ENCODE results near the gene H3-3A. TPM values are rescaled to one million over a fixed set of nuclear protein-coding genes. Genes with fewer than 3 reads are reported as not detected.

H3-3A gene
- total RNA-seq, 1 experiment from 2014 or later = 1,129 TPM

DNA sequence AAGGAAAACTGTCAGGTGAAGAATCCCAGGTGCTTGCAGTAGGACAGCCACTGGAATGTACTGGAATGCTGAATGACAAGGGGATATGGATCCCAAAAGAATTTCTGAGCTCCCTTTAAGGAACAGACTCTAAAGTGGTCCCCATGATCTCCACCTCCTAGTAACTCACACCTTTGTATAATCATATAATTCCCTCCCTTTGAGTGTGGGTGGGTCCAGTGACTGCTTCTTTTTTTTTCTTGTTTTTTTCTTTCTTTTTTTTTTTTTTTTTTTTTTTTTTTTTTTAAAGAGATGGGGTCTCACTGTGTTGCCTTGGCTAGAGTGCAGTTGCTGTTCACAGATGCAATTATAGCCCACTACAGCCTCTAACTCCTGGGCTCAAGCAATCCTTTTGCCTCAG, 28.5 kb upstream of the H3-3A start:
- no peaks in the 10 kb centered on the region for H3K27me3 ChIP-seq (ENCODE audit: insufficient read depth, low read length)
- H3K9ac ChIP-seq (ENCODE audit: extremely low read depth, insufficient read length, low read length) = no peak overlapping the region
- H3K36me3 Mint-ChIP-seq (ENCODE audit: insufficient read depth in 1 of 3, low read depth in 3 of 3) = no peaks in the 10 kb centered on the region
- no peak overlapping the region for H3T11ph ChIP-seq (ENCODE audit: low read length)
- no peaks in the 10 kb centered on the region for H3K23me2 ChIP-seq (ENCODE audit: insufficient read length, low read depth, low read length, poor library complexity, severe bottlenecking)
- no peak overlapping the region for H2BK15ac ChIP-seq (ENCODE audit: low read depth, low read length)
- no peak overlapping the region for H3K14ac ChIP-seq (ENCODE audit: insufficient read depth, low read length)
- H2AK5ac ChIP-seq (ENCODE audit: insufficient read length, low read length) = no peak overlapping the region
- H3K27ac ChIP-seq (ENCODE audit: insufficient read length, low read depth, low read length) = no peak overlapping the region
- no peak overlapping the region for H4K5ac ChIP-seq (ENCODE audit: insufficient read length, low read depth, low read length)
- no peaks in the 10 kb centered on the region for H3K9me3 Mint-ChIP-seq
- H3K27ac Mint-ChIP-seq = no peak overlapping the region
- no peaks in the 10 kb centered on the region for H3K4me1 ChIP-seq (ENCODE audit: insufficient read depth, low read length)
- no peak overlapping the region for H3K4ac ChIP-seq (ENCODE audit: low read depth, low read length)
- no peak overlapping the region for H3K4me2 ChIP-seq (ENCODE audit: insufficient read depth, insufficient read length, low read length)
- H3K9me3 ChIP-seq (ENCODE audit: control insufficient read depth, low read depth, low read length) = no peaks in the 10 kb centered on the region
- H3K79me2 ChIP-seq (ENCODE audit: insufficient read depth, low read length) = no peaks in the 10 kb centered on the region
- H3K18ac ChIP-seq (ENCODE audit: insufficient read length, low read depth, low read length) = no peak overlapping the region
- no peak overlapping the region for H2AFZ ChIP-seq (ENCODE audit: low read length)
- no peaks in the 10 kb centered on the region for H3K79me1 ChIP-seq (ENCODE audit: insufficient read depth, low read depth, low read length, poor library complexity, severe bottlenecking)
- H3K4me1 Mint-ChIP-seq = no peaks in the 10 kb centered on the region; a peak in 1 of 4 replicates
- no peak overlapping the region for H3K56ac ChIP-seq (ENCODE audit: insufficient read length, low read depth, low read length)
- H3K23ac ChIP-seq (ENCODE audit: insufficient read length, low read depth, low read length) = no peak overlapping the region
- no peak overlapping the region for H2BK120ac ChIP-seq (ENCODE audit: low read depth, low read length, poor library complexity, severe bottlenecking)
- TF ChIP-seq, protein P1, sequence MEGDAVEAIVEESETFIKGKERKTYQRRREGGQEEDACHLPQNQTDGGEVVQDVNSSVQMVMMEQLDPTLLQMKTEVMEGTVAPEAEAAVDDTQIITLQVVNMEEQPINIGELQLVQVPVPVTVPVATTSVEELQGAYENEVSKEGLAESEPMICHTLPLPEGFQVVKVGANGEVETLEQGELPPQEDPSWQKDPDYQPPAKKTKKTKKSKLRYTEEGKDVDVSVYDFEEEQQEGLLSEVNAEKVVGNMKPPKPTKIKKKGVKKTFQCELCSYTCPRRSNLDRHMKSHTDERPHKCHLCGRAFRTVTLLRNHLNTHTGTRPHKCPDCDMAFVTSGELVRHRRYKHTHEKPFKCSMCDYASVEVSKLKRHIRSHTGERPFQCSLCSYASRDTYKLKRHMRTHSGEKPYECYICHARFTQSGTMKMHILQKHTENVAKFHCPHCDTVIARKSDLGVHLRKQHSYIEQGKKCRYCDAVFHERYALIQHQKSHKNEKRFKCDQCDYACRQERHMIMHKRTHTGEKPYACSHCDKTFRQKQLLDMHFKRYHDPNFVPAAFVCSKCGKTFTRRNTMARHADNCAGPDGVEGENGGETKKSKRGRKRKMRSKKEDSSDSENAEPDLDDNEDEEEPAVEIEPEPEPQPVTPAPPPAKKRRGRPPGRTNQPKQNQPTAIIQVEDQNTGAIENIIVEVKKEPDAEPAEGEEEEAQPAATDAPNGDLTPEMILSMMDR (conservative IDR thresholded peaks at IDR 0.05) = no peak
- no peak overlapping the region for H4K91ac ChIP-seq (ENCODE audit: insufficient read length, low read depth, low read length)
- H3K27me3 Mint-ChIP-seq (ENCODE audit: low read depth) = peaks cover 1% of the 10 kb centered on the region
- H2BK12ac ChIP-seq (ENCODE audit: insufficient read length, low read depth, low read length) = no peak overlapping the region
- no peak overlapping the region for H3K4me3 Mint-ChIP-seq
- no peaks in the 10 kb centered on the region for H4K20me1 ChIP-seq (ENCODE audit: control insufficient read depth, insufficient read depth, insufficient read length)
- no peak overlapping the region for H4K8ac ChIP-seq (replicated peaks; ENCODE audit: insufficient read length, low read depth, low read length)
- H2BK5ac ChIP-seq (ENCODE audit: insufficient read length, low read length) = no peak overlapping the region
- no peak overlapping the region for H2BK20ac ChIP-seq (ENCODE audit: low read depth, low read length, poor library complexity, severe bottlenecking)
- no peak for DNase-seq
